NCI-H2107 (cell line): ENCODE results near the gene TCHHL1.
A peak's percentile ranks its signal among the peaks of the same experiment; 100 is the strongest.
"Not testable (repeated sequence)": the region's sequence is repeated elsewhere in the genome, so short reads cannot be mapped to it uniquely, and the experiment has no call there.

Source experiments
- DNase-seq: peaks from one replicate; lab custom pipeline; 2025; lab: John Stamatoyannopoulos, UW

TCHHL1 gene

GRCh38 chr1:152086760-152087159 is 2.1 kb downstream of the TCHHL1 start:
- no peak for DNase-seq

GRCh38 chr1:152084853-152085252 is 4.0 kb downstream of the TCHHL1 start:
- no peak for DNase-seq

DNA sequence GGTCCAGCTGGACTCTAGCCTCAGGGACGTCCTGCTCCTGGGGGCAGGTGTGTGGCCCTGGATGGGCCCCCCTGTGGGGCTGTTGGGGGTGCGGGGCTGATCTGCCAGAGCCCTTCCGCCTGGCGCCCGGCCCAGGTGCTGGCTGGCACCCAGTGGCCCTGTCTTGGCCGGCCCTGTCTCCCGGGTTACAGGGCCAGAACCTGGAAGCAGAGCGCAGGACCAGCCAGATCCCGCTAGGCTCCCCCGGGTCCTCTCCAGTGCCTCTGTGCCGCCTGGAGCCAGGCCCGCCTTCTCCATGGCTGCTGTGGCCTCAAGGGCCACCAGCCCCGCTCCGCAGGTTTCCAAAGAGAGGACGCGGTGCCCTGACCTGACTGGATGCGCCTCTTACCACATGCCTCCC is 7.8 kb downstream of the TCHHL1 start:
- not testable (repeated sequence) for DNase-seq

- not testable (repeated sequence) for DNase-seq
These were observed 8.4 kb downstream of the TCHHL1 start for GRCh38 chr1:152080494-152080893.

GRCh38 chr1:152078831-152079441 is 9.9 kb downstream of the TCHHL1 start:
- DNase-seq: no peak

DNA sequence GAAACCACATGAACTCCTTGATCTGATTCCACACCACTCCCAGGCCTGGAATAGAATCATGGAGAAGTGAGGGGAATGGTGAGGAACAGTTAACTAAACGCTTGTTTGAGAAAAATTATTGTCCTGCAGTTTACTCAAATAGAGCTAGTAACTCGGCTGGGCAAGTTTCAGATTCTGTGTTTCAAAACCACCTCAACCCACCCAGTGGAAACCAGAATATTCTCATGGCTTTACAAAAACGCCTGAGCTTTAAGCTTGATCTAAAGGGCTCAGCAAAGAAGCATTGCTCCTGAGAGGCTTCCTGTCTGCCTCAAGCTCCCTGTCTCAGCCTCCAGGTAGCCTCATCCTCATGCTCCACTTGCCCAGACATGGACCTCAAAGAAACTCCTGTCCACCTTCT is 16.6 kb downstream of the TCHHL1 start:
- DNase-seq: no peak

- no peak for DNase-seq
These were observed 17.7 kb downstream of the TCHHL1 start for GRCh38 chr1:152071123-152071522.

- DNase-seq: no peak
These were observed 20.9 kb downstream of the TCHHL1 start for GRCh38 chr1:152067929-152068328.

- no peak for DNase-seq
These were observed 21.7 kb downstream of the TCHHL1 start for GRCh38 chr1:152067150-152067549.

- DNase-seq: no peak
These were observed 26.9 kb downstream of the TCHHL1 start for GRCh38 chr1:152061952-152062351.

GRCh38 chr1:152053375-152053774 is 35.5 kb downstream of the TCHHL1 start:
- no peak for DNase-seq

DNA sequence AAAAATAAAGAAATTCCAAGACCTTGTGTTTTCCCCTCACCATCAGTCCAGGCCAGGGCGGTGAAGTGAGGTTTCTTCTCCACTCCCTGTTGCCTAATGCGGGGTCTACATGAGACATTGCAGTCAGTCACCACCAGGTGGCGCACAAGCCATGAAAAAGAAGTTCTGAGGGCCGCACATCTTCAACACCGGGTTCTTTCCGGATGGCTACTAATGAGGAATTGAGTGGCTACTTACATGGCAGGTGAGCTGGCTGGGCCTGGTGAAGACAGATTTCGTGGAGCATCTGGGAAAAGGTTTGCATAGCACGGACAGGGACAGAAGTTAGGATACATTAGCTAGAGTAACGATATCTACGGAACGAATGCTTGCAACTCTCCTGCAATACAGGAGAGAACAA is 36.3 kb downstream of the TCHHL1 start:
- DNase-seq: peak; percentile 69

GRCh38 chr1:152050886-152051675 is 37.8 kb downstream of the TCHHL1 start:
- no peak for DNase-seq

DNA sequence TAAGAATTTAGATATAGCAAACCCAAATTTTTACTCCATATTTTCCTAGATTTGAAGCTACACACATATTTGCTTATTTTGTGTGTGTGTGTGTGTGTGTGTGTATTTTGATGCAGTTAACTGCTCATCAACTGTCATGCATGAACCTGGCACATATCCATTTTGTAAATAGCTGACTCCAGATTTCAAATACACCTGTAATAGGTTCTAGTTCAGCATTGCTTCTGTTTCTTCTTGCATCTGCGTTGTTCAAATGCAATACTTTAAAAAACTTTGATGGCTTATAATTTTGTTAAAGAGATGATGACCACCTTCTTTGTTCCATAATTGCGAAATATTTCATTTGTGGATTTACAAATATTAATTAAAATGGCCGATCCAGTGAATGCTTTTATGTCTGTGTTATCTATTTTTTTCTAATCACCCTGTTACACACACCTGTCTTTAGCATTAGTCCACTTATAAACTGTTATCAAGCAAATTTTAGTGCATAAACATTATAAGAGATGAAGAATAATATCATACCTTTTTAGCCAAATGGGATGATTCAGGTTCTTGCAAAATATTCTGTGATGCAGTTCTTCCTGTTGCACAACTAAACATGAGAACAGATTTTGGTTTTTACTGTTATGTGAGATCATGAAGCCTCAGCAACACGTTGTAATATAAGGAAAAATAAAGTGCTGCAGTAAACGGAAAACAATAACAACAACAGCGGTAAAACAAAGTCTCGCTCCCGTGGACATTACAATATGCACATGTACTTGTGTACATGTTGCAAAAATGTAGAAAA is 39.4 kb downstream of the TCHHL1 start:
- DNase-seq: no peak

- DNase-seq: no peak
These were observed 40.4 kb downstream of the TCHHL1 start for GRCh38 chr1:152048416-152049009.

- DNase-seq: no peak
These were observed 41.0 kb downstream of the TCHHL1 start for GRCh38 chr1:152047730-152048415.

DNA sequence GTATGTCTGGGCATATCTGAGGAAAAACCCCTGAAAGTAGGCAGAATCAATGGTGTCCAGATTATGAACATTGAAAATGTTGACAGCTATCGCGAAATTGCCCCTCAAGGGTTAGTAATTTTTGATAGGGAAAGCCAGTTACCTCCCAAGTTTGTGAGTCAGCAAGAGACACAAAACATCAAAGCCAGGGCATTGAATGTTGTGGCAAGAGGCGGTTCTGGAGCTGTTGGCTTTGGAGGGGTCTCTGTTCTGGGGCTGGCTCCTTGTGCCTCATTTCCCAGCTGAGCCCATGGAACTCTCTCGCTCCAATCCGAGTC is 41.5 kb downstream of the TCHHL1 start:
- no peak for DNase-seq

- DNase-seq: no peak
These were observed 44.5 kb downstream of the TCHHL1 start for GRCh38 chr1:152044386-152044785.

DNA sequence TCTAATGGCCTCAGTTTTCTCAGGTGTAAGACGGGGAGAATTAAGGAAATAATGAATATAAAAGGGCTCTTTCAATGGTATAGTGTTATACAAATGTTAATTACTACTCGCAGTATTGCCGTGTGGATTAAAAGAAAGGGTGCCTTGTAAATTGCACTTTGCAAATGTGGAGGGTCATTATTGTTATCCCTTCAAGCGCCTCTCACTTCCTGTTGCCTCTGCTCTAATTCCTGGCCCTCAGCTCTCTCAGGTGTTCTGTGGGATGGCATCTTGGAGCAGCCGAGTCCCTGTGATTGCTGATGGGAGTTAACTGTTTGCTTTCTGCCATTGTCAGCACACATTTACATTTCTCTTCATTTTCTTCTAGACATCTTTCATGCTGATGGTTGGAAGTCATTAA is 45.0 kb downstream of the TCHHL1 start:
- no peak for DNase-seq

- no peak for DNase-seq
These were observed 46.8 kb downstream of the TCHHL1 start for GRCh38 chr1:152042030-152042429.

DNA sequence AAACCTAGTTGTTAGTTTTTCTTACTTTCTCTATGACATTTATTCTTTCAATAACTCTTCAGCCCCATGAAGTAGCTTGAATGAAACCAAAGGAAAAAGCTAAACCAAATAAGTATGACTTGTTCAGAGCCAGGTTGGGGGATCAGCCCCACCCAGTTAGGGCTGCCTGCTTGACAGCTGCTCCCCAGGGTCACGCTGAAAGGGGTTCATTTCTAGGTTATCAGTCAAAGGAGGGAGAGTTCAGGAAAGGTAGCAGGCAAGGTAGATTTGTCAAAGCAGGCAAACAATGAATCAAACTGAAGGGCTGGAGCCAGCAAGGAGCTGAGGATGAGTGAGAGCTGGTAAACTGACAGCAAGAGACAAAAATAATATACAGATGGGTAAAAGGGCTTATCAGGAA is 49.0 kb downstream of the TCHHL1 start:
- DNase-seq: no peak

DNA sequence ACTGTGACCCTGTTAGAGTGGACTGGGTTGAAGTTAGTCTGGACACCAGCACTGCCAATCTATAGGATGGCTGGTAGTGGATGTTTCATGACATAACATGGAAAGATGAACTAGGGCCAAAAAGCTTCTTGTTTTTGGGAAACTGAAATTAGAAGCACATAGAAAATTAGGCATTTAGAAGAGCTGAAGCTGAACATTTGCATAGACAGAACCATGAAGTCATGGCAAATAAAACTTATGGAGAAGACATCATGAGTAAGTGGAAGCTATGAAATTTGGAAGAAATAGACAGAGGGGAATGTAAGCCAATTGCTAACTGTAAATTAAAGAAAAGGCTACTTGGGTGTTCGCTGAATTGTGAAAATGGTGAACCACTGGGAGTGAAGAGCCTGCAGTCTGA is 49.4 kb downstream of the TCHHL1 start:
- no peak for DNase-seq
